Epithelial cell of proximal tubule (primary cell): ENCODE data around the gene PRR27. TPM values are rescaled to one million over a fixed set of nuclear protein-coding genes. Genes with fewer than 3 reads are reported as not detected.
"Not testable (repeated sequence)": the region's sequence is repeated elsewhere in the genome, so short reads cannot be mapped to it uniquely, and the experiment has no call there.

Experiments used
- DNase-seq: peaks from one replicate; pipeline ENCODE4 v3.0.0-alpha.2; 2011; ENCODE audit warnings: low read depth
- H3K4me3 ChIP-seq: 2 replicates; pipeline ENCODE4 v1.5.1; 2011; ENCODE audit warnings: low read depth, mild to moderate bottlenecking, low read length
- CTCF ChIP-seq: conservative IDR thresholded peaks from 2 replicates; pipeline ENCODE4 v1.5.1; 2012; ENCODE audit warnings: low read depth, mild to moderate bottlenecking, low read length
- total RNA-seq: library from RNA; depleted of rRNA; stranded (reverse); fragments of >200 nt; gene quantifications from 2 replicates; pipeline ENCODE4 v1.2.3, GENCODE V29; 2015

The PRR27 gene
- total RNA-seq, 1 donor from 2014 or later = not detected

- DNase-seq = no peak
- TF ChIP-seq CTCF = no peak
- H3K4me3 ChIP-seq = no peak within 1 kb of the TSS
These were observed 41.4 kb downstream of the PRR27 start, which contains the start of gene ODAM for GRCh38 chr4:70195425-70195824. ODAM (plus strand) TSS chr4:70195725; CDS start chr4:70196544, 819 bp downstream.

GRCh38 chr4:70196857-70197256, 42.8 kb downstream of the PRR27 start:
- no peak overlapping the region for H3K4me3 ChIP-seq
- DNase-seq = no peak
- TF ChIP-seq CTCF = no peak

GRCh38 chr4:70197842-70198241, 43.8 kb downstream of the PRR27 start:
- no peak for DNase-seq
- H3K4me3 ChIP-seq = no peak overlapping the region
- no peak for TF ChIP-seq CTCF

GRCh38 chr4:70203601-70204000, 49.6 kb downstream of the PRR27 start:
- DNase-seq = no peak
- H3K4me3 ChIP-seq = no peak overlapping the region
- TF ChIP-seq CTCF = no peak

- DNase-seq, H3K4me3 ChIP-seq: not testable (repeated sequence)
These were observed 58.7 kb downstream of the PRR27 start for GRCh38 chr4:70212752-70213151.

Other genes with a start within 250 kb of the PRR27 start
- gene CSN1S1, start 223.2 kb upstream of the PRR27 start, total RNA-seq = not detected in 2 replicates
- not detected in 2 replicates for gene CSN2, start 188.5 kb upstream of the PRR27 start, total RNA-seq
- gene STATH, start 158.3 kb upstream of the PRR27 start, total RNA-seq = not detected in 2 replicates
- not detected in 2 replicates for gene HTN3, start 125.8 kb upstream of the PRR27 start, total RNA-seq
- gene HTN1, start 103.8 kb upstream of the PRR27 start, total RNA-seq = not detected in 2 replicates
- not detected in 2 replicates for gene ODAM, start 41.5 kb downstream of the PRR27 start, total RNA-seq
- not detected in 2 replicates for gene FDCSP, start 71.9 kb downstream of the PRR27 start, total RNA-seq
- not detected in 2 replicates for gene CSN3, start 88.4 kb downstream of the PRR27 start, total RNA-seq
- not detected in 2 replicates for gene CABS1, start 180.7 kb downstream of the PRR27 start, total RNA-seq
- not detected in 2 replicates for gene SMR3A, start 206.5 kb downstream of the PRR27 start, total RNA-seq
- not detected in 2 replicates for gene SMR3B, start 228.9 kb downstream of the PRR27 start, total RNA-seq
- gene OPRPN, start 243.7 kb downstream of the PRR27 start, total RNA-seq = not detected in 2 replicates